Endothelial cell (in vitro differentiated cells): ENCODE measurements around the gene ANKRD13C. TPM values are rescaled to one million over a fixed set of nuclear protein-coding genes. Genes with fewer than 3 reads are reported as not detected.
"Not testable (repeated sequence)": the region's sequence is repeated elsewhere in the genome, so short reads cannot be mapped to it uniquely, and the experiment has no call there.

Experiments
- DNase-seq: peaks from one replicate; pipeline ENCODE4 v3.0.0; 2021; ENCODE audit warnings: low spot score
- H3K27ac Mint-ChIP-seq: one replicate; pipeline ENCODE4 v1.8.0; 2021; ENCODE audit warnings: mixed read lengths, inconsistent platforms; ENCODE audit not compliant: unreplicated experiment
- H3K27me3 Mint-ChIP-seq: one replicate; pipeline ENCODE4 v1.8.0; 2021; ENCODE audit warnings: mild to moderate bottlenecking, moderate library complexity, mixed read lengths, inconsistent platforms; ENCODE audit not compliant: unreplicated experiment
- H3K36me3 Mint-ChIP-seq: one replicate; pipeline ENCODE4 v1.8.0; 2021; ENCODE audit warnings: mild to moderate bottlenecking, low read depth, mixed read lengths, inconsistent platforms; ENCODE audit not compliant: unreplicated experiment
- H3K4me1 Mint-ChIP-seq: one replicate; pipeline ENCODE4 v1.8.0; 2021; ENCODE audit warnings: mild to moderate bottlenecking, mixed read lengths, inconsistent platforms; ENCODE audit not compliant: unreplicated experiment
- H3K4me3 Mint-ChIP-seq: one replicate; pipeline ENCODE4 v1.8.0; 2021; ENCODE audit warnings: mild to moderate bottlenecking, mixed read lengths, inconsistent platforms; ENCODE audit not compliant: unreplicated experiment
- H3K9me3 Mint-ChIP-seq: one replicate; pipeline ENCODE4 v1.8.0; 2021; ENCODE audit warnings: mixed read lengths, inconsistent platforms; ENCODE audit not compliant: unreplicated experiment
- CTCF ChIP-seq: fragments of 200-600 bp; sonication (generic); IDR thresholded peaks from one replicate; pipeline ENCODE4 v1.5.0; 2021; ENCODE audit warnings: antibody characterized with exemption; ENCODE audit not compliant: unreplicated experiment
- total RNA-seq: library from RNA; stranded (reverse); fragmentation: NEBNext Ultra II Directional; extraction: Animal tissue kit (Norgen Biotek cat#: 25700); gene quantifications from one replicate; pipeline ENCODE4 v1.2.1, GENCODE V29; 2021; ENCODE audit not compliant: unreplicated experiment

Gene ANKRD13C
- total RNA-seq, 1 donor from 2014 or later = 20.9 TPM

GRCh38 chr1:70372426-70372825, 17.9 kb upstream of the ANKRD13C start:
- H3K27me3 Mint-ChIP-seq = no peaks in the 10 kb centered on the region
- no peak for TF ChIP-seq CTCF
- H3K36me3 Mint-ChIP-seq = no peaks in the 10 kb centered on the region
- no peaks in the 10 kb centered on the region for H3K9me3 Mint-ChIP-seq
- no peak for DNase-seq
- H3K4me1 Mint-ChIP-seq = peaks cover 2% of the 10 kb centered on the region
- H3K27ac Mint-ChIP-seq = no peak overlapping the region
- H3K4me3 Mint-ChIP-seq = no peak overlapping the region

- not testable (repeated sequence) for H3K27ac Mint-ChIP-seq, H3K36me3 Mint-ChIP-seq, DNase-seq, H3K27me3 Mint-ChIP-seq, H3K4me1 Mint-ChIP-seq, H3K4me3 Mint-ChIP-seq, H3K9me3 Mint-ChIP-seq
These were observed 17.1 kb upstream of the ANKRD13C start for GRCh38 chr1:70371586-70371985.

GRCh38 chr1:70367397-70367796, 12.9 kb upstream of the ANKRD13C start:
- not testable (repeated sequence) for H3K27ac Mint-ChIP-seq, H3K27me3 Mint-ChIP-seq, H3K4me3 Mint-ChIP-seq, H3K36me3 Mint-ChIP-seq, H3K9me3 Mint-ChIP-seq, DNase-seq
- H3K4me1 Mint-ChIP-seq = peaks cover 13% of the 10 kb centered on the region

- H3K27ac Mint-ChIP-seq, H3K9me3 Mint-ChIP-seq, H3K36me3 Mint-ChIP-seq, H3K4me3 Mint-ChIP-seq, H3K27me3 Mint-ChIP-seq, DNase-seq: not testable (repeated sequence)
- peaks cover 17% of the 10 kb centered on the region for H3K4me1 Mint-ChIP-seq
These were observed 12.5 kb upstream of the ANKRD13C start for GRCh38 chr1:70366997-70367396.

- not testable (repeated sequence) for DNase-seq, H3K9me3 Mint-ChIP-seq, H3K36me3 Mint-ChIP-seq, H3K4me3 Mint-ChIP-seq, H3K27ac Mint-ChIP-seq, H3K27me3 Mint-ChIP-seq
- H3K4me1 Mint-ChIP-seq = peaks cover 22% of the 10 kb centered on the region
These were observed 12.0 kb upstream of the ANKRD13C start for GRCh38 chr1:70366425-70366952.

- H3K27me3 Mint-ChIP-seq = no peaks in the 10 kb centered on the region
- H3K4me1 Mint-ChIP-seq = peaks cover 23% of the 10 kb centered on the region
- peak overlapping the region; percentile 48 for H3K27ac Mint-ChIP-seq
- H3K9me3 Mint-ChIP-seq = no peaks in the 10 kb centered on the region
- H3K36me3 Mint-ChIP-seq = no peaks in the 10 kb centered on the region
- no peak for TF ChIP-seq CTCF
- no peak overlapping the region for H3K4me3 Mint-ChIP-seq
- no peak for DNase-seq
These were observed 9.9 kb upstream of the ANKRD13C start for GRCh38 chr1:70364439-70364838.

GRCh38 chr1:70361727-70362398, 7.3 kb upstream of the ANKRD13C start:
- Mint-ChIP-seq H3K27ac (peak overlapping the region; percentile 95), H3K27me3 (no peaks in the 10 kb centered on the region), H3K4me3 (no peak overlapping the region), H3K36me3 (no peaks in the 10 kb centered on the region), H3K9me3 (no peaks in the 10 kb centered on the region), H3K4me1 (peaks cover 21% of the 10 kb centered on the region)
- TF ChIP-seq CTCF = no peak
- peak; percentile 20 for DNase-seq
